ENCODE results near the gene SURF6.
"Not testable (repeated sequence)": the region's sequence is repeated elsewhere in the genome, so short reads cannot be mapped to it uniquely, and the experiment has no call there.

SURF6 gene

DNA sequence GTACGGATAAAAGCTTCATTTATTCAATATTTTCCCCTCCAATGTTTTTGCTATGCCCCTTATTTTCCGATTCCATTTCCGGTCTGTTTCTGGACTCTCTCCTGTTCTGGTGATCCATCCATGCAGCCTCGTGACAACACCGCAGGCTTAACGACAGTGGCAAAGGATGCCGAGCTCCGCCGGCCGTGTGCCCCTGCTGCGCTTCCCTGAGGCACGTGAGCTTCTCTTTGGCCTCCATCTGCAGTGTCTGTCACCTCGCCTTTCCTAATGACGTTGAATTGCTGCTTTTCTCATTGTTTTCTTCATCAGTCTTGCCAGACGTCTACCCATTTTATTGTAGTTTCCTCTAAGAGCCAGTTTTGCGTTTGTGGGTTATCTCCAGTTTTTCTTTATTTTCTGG is 28.7 kb downstream of the SURF6 start:
- no peak overlapping the region for H3K4me3 ChIP-seq (ENCODE audit: low read length)
- TF ChIP-seq ZNF274 (IDR thresholded peaks at IDR 0.05; ENCODE audit: low read depth, low read length): no peak

DNA sequence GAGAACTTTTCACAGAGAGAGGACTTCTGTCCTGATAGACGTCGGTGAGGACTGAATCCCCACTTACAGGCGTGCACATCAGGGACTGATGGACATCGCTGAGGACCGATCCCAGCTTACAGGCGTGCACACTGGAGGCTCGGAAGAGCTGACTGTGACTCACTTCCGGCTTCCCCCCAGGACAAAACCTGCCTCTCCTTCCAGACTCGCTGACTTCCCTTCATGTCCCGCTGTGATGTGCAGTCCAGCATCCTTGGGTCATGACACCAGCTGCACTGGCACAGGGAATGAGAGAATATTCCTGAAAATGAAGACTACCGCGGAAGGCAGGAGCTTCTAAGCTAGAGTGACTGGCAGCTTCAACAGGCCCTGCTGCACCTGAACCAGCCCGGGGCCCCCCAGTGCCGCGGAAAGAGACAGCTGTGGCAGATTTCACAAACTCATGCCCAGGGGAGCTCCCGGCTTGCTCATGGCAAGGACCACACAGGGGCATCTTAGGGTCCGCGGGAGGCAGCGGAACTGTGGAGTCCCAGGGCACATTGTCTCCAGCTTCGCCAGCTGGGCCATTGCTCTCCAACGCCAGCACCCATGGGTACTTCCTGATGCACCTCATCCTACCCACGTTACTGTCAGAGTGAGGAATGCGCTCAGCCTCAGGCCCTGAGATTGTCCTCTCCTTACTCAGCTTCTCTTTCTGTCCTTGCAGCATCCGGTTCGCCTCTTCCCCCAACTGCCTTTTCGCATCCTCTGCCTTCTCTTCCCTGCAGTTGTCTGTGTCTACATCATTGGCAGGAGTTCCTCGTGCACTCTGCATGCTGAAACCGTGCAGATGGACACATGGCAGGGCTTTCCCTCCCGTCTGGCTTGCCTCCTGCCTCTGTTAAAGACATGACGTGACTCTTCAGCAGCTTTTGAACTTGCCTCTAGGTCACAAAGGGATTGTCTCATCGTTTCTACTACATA is 29.5 kb downstream of the SURF6 start:
- H3K4me3 ChIP-seq (ENCODE audit: low read length): no peak overlapping the region
- TF ChIP-seq ZNF274 (IDR thresholded peaks at IDR 0.05; ENCODE audit: low read depth, low read length): no peak

- H3K4me3 ChIP-seq (ENCODE audit: low read length): no peak overlapping the region
Measured at GRCh38 chr9:133305731-133306130, 30.3 kb downstream of the SURF6 start.

DNA sequence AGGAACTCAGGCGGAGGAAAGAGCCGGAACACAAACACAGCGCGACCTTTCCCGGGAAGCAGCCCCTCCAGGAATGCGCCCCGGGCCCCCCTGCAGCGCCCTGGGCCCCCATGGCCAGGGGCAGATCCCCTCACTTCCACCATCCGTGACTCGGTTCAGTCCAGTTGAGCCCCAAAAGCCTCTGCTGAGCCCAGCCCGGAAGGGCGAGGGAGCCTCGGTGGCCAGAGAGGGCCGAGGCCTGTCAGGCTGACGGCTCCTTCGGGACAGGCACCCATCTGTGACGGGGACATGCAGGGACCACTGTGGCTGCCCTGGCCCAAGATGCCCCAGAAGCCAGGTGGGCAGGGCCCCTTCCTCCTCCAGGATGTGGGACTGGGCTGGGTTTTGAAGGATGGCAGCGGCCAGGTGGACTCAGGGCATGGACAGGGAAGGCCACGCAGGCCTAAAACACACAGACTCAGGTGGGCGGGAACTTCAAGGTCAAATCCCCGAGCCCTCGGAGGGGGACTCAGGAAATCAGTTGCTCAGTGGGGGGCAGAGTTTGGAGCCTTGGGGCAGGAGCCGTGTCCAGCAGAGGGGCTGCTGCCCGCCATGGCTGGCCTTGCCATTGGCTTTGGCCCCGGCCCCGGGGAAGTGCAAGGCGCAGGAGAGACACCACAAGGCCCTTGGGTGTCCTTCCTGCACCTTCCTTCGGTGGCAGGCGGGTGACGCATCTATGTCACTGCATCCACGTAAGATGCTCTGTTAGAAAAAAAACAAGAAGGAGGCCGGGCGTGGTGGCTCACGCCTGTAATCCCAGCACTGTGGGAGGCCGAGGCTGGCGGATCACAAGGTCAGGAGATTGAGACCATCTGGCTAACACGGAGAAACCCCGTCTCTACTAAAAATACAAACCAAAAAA is 31.3 kb downstream of the SURF6 start:
- H3K4me3 ChIP-seq (ENCODE audit: low read length): no peak overlapping the region
- no peak for TF ChIP-seq ZNF274 (IDR thresholded peaks at IDR 0.05; ENCODE audit: low read depth, low read length)

More at GRCh38 chr9:133305731-133306130, 30.3 kb downstream of the SURF6 start:
- TF ChIP-seq ZNF274 (IDR thresholded peaks at IDR 0.05; ENCODE audit: low read depth, low read length): no peak

DNA sequence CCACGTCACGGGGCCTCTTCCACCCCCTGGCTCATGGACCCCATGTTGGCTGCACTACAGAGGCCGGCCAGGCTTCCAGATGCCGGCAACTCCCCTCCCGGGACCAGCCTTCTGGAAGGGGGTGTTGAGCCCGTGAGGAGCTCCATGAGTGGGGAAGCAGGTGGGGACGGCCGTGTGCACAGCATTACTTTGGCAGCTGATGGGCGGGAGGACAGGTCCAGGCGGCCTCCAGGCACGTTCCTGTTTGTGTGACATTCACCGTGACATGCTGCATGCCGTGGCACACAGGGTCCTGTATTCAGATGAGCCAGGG is 31.9 kb downstream of the SURF6 start:
- H3K4me3 ChIP-seq (ENCODE audit: low read length): no peak overlapping the region
- TF ChIP-seq ZNF274 (IDR thresholded peaks at IDR 0.05; ENCODE audit: low read depth, low read length): no peak

- TF ChIP-seq ZNF274 (IDR thresholded peaks at IDR 0.05; ENCODE audit: low read depth, low read length): no peak
- H3K4me3 ChIP-seq (ENCODE audit: low read length): no peak overlapping the region
Measured at GRCh38 chr9:133303266-133304157, 32.5 kb downstream of the SURF6 start.

- no peak overlapping the region for H3K4me3 ChIP-seq (ENCODE audit: low read length)
- no peak for TF ChIP-seq ZNF274 (IDR thresholded peaks at IDR 0.05; ENCODE audit: low read depth, low read length)
Measured at GRCh38 chr9:133301253-133302230, 34.4 kb downstream of the SURF6 start.

GRCh38 chr9:133299996-133300395 is 36.0 kb downstream of the SURF6 start:
- not testable (repeated sequence) for H3K4me3 ChIP-seq (ENCODE audit: low read length)

GRCh38 chr9:133294257-133294656 is 41.7 kb downstream of the SURF6 start:
- no peak for TF ChIP-seq ZNF274 (IDR thresholded peaks at IDR 0.05; ENCODE audit: low read depth, low read length)
- H3K4me3 ChIP-seq (ENCODE audit: low read length): no peak overlapping the region

GRCh38 chr9:133290751-133291302 is 45.2 kb downstream of the SURF6 start:
- TF ChIP-seq ZNF274 (IDR thresholded peaks at IDR 0.05; ENCODE audit: low read depth, low read length): no peak
- H3K4me3 ChIP-seq (ENCODE audit: low read length): no peak overlapping the region

- H3K4me3 ChIP-seq (ENCODE audit: low read length): no peak overlapping the region
- no peak for TF ChIP-seq ZNF274 (IDR thresholded peaks at IDR 0.05; ENCODE audit: low read depth, low read length)
Measured at GRCh38 chr9:133286523-133286922, 49.5 kb downstream of the SURF6 start.

- TF ChIP-seq ZNF274 (IDR thresholded peaks at IDR 0.05; ENCODE audit: low read depth, low read length): no peak
- H3K4me3 ChIP-seq (ENCODE audit: low read length): no peak overlapping the region
Measured at GRCh38 chr9:133285252-133285775, 50.7 kb downstream of the SURF6 start.
